Islet precursor cell (in vitro differentiated cells): Measurements from ENCODE around the gene NIPSNAP3A.
"Not testable (repeated sequence)": the region's sequence is repeated elsewhere in the genome, so short reads cannot be mapped to it uniquely, and the experiment has no call there.

Source experiments
- DNase-seq: peaks from one replicate; pipeline ENCODE4 v3.0.0-alpha.2; 2018

Gene NIPSNAP3A

DNA sequence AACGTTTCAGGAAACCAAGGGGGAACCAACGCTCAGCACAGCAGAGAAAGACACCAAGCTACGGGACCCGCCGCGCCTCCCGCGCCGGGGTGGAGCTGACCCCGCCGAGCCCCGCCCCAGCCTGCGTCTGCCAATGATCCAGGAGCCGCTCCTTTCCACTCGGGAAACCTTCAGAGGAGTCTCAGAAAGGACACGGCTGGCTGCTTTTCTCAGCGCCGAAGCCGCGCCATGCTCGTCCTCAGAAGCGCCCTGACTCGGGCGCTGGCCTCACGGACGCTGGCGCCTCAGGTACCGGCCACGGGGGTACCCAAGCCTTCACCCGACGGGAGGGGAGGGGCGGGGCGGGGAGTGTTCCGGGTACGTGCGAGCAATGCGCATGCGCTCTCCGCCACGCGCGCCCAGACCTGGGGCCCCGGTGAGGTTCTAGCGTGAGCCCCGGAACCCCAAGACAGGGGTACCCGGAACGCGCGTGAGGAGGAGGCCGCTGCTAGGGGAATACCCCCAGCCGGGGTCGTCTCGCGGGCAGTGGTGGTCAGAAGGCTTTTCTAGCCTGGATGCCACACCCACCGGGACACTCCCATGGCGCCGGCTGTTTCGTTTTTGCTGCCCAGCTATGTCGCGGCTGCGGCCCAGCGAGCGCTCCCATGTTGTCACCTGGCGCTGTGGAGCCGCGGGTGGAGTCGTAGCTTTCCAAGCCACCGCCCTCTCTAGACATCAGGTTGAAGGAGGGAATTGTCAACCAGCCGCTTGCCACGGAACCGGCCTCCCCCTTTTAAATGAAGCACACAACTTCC, at the start of gene NIPSNAP3A:
Gene NIPSNAP3A (plus strand): TSS at position 119 of the 794 bp plus-strand sequence. CDS start 110 bp downstream, at position 229.
- DNase-seq, result peak; percentile 92

DNA sequence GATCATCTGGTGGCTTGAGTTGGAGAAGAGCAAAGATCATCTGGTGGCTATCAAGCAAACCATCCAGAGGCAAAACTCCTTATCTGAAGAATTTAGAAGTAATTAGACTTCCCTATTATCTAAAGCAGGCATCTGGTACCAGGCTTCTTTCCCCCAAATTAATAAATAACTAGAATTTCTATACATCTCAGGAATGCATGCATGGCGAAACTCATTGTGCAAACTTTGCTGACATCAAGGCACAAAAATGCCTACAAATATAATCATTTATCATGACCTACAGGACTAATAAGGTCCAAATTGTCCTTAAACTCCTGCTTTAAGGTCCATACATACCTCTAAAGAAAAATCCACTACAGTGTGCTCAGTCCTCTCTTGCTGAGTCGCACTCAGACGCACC, 47.2 kb upstream of the NIPSNAP3A start:
- DNase-seq, result no peak

DNA sequence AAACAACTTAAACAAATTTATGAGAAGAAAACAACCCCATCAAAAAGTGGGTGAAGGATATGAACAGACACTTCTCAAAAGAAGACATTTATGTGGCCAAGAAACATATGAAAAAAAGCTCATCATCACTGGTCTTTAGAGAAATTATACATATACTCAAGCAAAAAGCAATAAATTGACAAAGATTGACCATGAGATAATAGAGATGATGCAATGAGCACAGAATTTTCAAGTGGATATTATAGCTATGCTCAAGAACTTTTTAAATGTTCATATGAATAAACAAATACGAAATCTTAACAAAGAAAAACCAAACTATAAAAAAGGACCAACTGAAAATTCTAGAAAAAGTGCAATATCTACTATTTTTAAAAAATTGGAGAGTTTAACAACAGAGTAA, 38.7 kb upstream of the NIPSNAP3A start:
- not testable (repeated sequence) for DNase-seq

DNA sequence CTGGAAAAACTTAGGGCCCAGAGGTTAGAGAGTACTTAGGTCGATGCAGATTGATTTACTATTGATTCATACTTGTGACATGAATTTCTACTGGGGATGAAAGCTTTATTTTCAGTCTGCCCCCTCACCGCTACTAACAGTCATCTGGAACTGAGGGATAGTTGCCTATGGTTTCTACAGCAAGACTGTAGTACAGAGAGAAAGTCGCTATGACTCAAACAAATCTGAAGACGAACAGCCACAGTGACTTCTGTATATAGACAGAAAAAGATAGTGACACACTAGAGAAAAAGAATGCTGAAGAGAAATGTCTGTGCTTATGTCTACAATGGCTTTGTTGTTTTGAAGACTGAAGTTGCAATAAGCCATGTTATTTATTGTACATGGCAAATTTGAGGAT, 35.9 kb upstream of the NIPSNAP3A start:
- no peak for DNase-seq

DNA sequence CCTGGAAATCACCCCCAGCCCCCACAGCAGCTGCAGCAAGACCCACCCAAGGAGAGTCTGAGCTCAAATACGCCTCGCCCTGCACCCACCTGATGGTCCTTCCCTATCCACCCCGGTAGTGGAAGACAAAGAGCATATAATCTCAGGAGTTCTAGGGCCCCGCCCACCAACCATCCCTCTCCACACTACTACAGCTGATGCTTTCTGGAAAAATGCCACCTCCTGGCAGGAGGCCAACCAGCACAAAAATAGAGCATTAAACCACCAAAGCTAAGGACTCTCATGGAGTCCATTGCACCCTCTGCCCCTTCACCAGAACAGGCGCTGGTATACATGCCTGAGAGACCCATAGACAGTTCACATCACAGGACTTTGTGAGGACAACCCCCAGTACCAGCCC, 22.5 kb upstream of the NIPSNAP3A start:
- DNase-seq, result no peak

DNA sequence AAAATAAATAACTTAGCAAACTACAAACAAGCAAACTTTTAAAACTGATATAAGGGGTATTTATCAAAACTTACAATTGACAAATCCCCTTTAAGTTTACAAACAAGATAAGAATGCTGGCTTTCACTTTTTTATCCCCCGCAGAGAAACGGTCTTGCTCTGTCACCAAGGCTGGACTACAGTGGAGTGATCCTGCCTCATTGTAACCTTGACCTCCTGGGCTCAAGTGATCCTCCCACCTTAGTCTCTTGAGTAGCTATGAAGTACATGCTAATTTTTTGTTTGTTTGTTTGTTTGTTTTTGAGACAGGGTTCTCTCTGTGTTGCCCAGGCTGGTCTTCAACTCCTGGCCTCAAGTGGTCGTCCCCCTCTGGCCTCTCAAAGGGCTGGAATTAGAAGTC, 9.0 kb upstream of the NIPSNAP3A start:
- no peak for DNase-seq

DNA sequence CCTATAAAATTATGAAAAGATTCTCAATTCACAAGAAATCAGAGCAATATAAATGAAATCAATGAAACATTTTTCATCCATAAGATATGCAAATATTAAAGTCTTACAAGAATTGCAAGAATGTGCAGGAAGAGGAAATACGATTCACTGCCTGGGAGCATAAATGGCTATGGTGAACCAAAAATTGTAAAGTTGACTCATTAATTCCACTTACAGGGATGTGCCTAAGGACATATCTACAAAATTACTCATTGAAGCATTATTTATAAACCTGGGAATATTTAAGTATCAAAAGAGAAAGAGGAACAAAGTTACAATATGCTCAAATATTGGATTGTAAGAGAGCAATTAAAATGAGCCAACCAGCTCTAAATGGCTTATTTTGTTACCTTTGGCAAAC, 6.9 kb upstream of the NIPSNAP3A start:
- no peak for DNase-seq

DNA sequence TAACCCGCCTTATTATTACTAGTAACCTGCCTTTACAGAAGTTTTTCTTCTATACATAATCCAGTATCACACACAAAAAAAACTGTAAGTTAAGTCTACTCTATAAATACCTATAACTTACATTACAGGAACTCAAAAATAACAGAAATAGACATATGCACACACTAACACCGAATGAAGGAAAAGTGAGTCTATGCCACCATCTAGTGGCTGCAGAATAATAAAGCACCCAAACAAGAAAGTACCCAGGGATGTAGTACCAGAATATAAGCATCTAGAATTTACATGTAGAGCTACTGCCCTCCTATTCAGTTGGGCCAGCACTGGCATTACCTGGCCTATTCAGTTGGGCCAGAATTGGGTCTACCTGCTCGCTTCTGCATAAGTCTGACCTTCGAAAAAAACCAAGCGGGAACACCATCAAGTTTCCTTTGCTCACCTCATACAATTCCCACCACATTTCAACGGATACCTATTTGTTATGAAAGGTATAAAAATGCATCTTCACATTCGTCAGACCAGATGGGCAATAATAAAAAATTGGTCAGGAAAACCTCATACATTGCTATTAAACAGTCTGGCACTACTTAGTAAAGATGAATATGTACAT, 4.0 kb upstream of the NIPSNAP3A start:
- DNase-seq, result no peak

DNA sequence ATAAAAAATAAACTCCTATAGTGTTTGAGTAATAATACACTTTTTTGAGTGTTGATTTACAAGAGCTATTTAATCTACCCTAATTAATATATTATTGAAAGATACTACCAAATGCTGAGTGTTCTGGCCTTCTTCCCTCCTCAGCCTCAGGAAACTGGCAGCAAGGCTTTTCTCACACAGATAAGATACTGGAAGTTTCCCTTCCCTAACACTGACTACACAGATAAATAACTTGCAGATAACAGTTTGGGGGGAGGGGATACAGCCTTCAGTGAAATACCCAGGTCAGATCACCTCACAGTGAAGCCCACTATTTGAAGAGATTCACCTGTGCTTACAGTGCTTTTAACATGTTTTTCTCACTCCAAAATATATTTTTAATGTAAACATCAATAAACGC, 1.6 kb upstream of the NIPSNAP3A start:
- DNase-seq, result no peak

DNA sequence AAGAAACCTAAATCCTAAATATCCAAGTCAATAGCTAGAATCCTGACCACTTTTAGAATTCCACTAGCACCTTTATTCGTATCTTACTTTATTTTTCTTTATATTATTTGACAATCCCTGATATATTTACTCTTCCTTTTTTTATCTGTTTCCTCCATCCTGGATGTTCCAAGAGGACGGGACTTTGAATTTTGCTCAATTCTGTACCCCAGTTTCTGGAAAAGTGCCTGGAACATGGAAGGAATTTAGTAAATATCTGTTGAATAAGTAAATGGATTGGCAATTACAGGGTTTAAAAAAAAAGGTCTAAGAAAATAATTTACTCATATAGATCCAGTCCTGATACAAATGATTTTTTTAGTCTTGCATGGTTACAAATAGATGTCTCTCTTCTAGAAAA, 1.2 kb upstream of the NIPSNAP3A start:
- DNase-seq, result no peak

DNA sequence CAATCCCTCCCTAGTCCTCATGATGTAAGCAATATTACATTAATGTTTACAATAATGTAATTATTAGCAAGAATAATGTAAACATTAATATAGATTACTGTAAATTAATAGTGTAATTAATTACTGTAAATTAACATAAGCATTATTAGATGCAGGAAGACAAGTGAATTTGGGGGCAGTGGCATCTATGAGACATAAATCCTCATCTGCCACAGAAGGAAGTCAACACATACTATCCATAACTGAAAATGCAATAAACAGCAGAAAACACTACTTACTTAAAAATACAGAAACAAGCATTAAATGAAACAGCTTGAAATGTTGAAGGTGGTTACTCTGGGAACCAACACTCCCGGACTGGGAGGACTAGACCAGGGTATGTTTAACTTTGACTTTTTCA, 685 bp upstream of the NIPSNAP3A start:
- DNase-seq, result no peak

DNA sequence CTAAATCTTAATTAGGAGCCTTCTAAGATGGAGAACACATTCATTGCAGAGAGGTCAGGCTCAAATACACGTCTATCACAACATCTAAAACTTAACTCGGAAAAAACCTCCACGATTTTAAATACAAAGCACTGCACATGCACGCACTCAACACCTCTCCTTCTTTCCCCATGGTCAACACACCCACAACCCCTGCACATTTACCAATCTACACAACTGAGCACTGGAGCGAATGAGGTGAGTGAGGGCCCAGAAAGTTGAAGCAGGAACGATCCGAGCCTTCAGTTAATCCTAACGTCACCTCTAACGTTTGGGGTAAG, 278 bp upstream of the NIPSNAP3A start:
- DNase-seq, result no peak

DNA sequence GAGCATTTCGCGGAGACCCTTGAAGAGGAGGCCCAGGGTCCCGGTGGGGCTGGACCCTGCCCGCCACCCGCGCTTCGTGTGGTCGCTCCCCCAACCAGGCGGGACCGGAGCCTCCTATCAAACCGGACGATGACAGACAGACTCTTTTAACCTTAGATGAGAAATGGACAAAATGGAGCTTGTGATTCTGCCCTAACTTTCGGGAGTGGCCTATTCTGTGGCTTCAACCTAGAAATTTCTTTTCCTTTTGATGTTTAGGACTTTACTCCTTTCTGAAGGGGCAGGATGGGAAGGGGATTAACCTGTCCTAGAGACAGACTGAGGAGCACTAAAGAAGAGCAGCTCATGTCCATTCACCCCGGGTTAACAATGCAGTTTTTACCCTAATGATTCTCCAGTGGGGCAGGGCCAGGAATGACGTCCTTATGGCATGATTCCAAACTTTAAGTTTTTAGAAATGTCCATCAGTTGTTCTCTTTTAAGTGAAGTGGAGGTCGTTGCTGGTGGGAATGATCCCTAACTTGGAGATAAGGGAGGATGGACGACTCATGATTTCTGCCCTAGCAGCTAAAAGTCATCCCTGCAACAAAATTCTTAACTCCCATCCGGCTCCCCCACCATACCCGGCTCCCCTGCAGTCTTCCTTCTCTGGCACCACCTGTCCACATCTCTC, 1.0 kb downstream of the NIPSNAP3A start:
- DNase-seq, result peak; percentile 18

DNA sequence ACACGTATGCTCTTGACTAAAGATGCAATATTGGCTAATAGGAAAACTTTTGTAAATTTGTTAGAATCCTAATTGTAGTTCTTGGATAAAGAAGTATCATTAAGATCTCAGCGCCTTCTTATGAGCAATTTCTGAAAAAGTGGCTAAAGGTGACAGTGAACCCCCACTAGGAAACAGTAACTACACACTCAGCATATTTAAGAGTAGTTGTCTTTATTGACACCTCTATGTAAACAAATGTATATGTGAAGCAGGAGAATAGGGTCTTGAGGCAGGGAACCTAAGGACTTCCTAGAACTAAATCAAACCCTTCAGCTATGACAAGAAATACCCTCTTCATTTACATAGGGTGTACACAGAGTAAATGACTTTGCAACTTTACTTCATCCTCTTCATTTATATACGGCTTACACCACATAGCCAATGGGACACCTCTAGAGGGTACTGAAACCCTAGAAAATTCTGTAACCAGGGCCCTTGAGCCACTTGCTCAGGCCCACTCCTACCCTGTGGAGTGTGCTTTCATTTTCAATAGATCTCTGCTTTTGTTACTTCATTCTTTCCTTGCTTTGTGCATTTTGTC, 2.8 kb downstream of the NIPSNAP3A start:
- DNase-seq, result no peak

DNA sequence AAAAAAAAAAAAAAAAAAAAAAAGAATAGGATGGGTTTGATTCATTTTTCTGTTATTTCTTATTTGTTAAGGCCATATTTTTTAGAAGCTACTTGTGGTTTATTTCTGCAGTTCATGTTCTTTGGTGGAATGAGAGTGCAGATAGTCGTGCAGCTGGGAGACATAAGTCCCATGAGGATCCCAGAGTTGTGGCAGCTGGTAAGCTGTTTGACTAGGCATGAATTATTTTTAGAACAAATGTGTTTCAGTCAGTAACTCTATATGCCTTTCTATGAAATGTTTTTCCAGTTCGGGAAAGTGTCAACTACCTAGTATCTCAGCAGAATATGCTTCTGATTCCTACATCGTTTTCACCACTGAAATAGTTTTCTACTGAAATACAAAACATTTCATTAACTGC, 11.5 kb downstream of the NIPSNAP3A start:
- no peak for DNase-seq

DNA sequence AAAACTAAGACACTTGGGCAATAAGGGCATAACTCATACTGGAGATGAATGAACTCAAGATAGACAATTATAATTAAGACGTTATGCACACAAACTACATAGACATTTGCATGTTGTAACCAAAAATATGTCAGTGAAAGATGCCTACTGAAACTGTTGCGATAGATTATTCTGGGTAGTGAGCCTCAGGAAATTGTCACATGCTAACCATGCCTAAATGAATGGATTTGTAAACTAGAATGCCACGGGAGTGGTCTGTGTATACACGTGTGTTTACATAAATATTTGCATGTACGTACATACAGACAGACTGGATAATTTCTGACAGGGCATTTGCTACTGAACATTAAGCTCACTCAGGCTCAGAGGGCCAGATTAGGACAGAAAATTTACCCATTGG, 17.7 kb downstream of the NIPSNAP3A start:
- no peak for DNase-seq

DNA sequence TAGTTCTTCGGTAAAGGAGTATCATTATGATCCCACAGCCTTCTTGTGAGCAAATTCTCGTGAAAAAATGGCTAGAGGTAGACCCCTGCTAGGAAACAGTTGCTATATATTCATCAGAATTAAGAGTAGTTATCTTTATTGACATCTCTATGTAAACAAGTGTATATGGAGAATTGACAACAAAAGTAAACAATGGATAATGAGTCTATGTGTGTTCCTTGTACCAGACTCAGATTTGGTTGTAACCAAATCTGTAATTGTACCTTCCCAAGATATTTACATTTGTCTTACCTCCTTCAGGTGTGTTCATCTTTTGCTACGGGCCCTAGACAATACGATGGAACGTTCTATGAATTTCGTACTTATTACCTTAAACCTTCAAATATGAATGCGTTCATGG, 18.5 kb downstream of the NIPSNAP3A start:
- DNase-seq, result no peak

DNA sequence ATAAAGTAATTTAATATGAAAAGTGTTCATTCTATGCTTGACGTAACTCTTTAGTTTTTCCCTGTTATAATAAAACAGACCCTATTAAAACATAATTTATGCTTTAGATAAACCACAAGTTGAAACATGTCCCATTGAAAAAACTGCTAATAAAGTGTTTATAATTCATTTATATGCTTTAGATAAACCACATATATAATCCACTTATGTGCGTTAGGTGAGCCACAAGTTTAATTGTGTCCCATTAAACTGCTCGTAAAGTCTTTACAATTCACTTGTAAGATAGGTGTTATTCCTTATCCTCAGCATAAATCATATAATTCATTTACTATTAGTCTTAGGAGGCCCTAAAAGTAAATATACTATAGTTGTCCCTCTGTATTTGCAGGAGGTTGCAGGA, 20.0 kb downstream of the NIPSNAP3A start:
- no peak for DNase-seq

DNA sequence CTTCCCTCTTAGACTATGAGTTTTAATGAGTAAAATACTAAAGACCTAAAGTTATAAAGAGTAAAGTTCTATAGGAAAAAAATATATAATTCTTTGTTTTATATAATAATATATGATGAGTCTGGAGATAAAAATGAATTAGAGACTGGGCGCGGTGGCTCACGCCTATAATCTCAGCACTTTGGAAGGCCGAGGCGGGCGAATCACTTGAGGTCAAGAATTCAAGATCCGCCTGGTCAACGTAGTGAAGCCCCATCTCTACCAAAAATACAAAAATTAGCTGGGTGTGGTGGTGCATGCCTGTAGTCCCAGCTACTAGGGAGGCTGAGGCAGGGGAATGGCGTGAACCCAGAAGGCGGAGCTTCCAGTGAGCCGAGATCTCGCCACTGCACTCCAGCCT, 21.5 kb downstream of the NIPSNAP3A start:
- not testable (repeated sequence) for DNase-seq

DNA sequence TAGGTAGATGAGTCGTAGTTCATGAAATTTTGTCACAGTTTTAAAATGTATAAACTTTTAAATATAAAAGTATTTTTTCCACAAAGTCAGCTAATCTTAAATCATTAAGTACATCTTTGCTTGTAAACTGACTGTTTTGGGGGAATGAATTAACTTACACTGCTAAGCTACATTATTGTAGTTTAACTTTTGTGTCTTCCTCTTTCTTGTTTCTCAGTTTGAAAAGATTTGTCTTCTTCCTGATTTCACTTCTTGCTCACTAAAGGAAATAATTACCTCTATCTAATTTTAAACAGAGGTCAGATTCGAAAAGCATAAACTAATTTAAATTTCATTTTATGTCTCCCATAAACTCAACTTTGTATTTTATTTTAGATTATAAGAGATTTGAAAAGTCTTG, 22.2 kb downstream of the NIPSNAP3A start:
- no peak for DNase-seq

DNA sequence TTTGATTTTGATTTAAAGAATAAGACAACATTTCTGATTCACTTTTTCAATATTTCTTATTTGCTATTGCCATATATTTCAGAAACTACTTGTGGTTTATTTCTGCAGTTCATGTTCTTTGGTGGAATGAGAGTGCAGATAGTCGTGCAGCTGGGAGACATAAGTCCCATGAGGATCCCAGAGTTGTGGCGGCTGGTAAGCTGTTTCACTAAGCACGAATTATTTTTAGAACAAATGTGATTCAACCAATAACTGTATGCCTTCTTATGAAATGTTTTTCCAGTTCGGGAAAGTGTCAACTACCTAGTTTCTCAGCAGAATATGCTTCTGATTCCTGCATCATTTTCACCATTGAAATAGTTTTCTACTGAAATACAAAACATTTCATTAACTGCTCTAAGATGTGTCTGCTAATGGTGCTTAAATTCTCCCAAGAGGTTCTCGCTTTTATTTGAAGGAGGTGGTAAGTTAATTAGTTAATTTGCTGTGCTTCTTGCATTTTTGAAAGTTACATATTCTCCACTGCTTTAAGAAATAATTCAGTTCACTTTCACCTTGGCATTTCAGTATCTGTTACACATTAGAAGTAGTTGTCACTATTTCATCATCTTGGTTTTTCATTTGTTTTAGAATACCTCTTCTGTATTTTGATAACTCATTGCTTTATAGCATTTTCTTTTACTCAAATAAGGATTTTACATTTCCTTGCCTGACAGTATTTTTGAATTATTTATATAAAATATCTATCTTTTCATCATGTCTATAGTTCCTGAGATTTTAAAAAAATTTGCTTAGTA, 25.4 kb downstream of the NIPSNAP3A start:
- DNase-seq, result no peak

DNA sequence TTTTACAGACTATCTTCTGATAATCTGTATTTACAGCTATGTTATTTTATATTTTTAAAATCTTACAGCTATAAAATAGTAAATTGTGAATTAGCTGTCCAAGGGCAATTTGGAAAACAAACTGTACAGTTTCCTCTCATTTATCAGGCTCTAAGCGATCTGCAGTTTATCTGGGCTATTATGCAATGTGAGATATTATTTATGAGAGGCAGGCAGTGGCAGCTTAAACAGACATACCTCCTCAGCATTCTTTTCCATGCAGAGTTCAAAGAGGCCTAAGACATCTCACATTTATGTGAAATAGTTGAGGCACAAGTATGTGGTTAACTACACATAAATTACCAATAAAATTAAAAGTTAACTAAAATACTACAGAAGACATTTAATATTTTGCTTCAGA, 26.6 kb downstream of the NIPSNAP3A start:
- no peak for DNase-seq
